NB4 (cell line): ENCODE results near the gene CDK14.

Source experiments
- DNase-seq: peaks from one replicate; pipeline ENCODE4 v3.0.0; 2010; ENCODE audit warnings: low read depth
- H3K4me3 ChIP-seq: one replicate; pipeline ENCODE4 v1.5.1; 2011; ENCODE audit warnings: mild to moderate bottlenecking, low read depth, low read length, moderate library complexity
- CTCF ChIP-seq: IDR thresholded peaks from one replicate; pipeline ENCODE4 v1.5.1; 2012; ENCODE audit warnings: low read depth, low read length
- MAX ChIP-seq: IDR thresholded peaks from 2 replicates; pipeline ENCODE4 v1.6.1; 2011; ENCODE audit warnings: low read depth, low read length
- MYC ChIP-seq: IDR thresholded peaks from 2 replicates; pipeline ENCODE4 v1.6.1; 2011; ENCODE audit warnings: low read depth, low read length
- POLR2A ChIP-seq: IDR thresholded peaks from 2 replicates; pipeline ENCODE4 v1.6.1; 2011; ENCODE audit warnings: mild to moderate bottlenecking; ENCODE audit not compliant: insufficient read length; ENCODE audit errors: extremely low read depth

CDK14 gene

GRCh38 chr7:90579181-90579688 is 16.9 kb upstream of the CDK14 start:
- TF ChIP-seq MAX, result no peak
- TF ChIP-seq MYC, result no peak
- no peak for TF ChIP-seq POLR2A
- TF ChIP-seq CTCF, result no peak
- no peak overlapping the region for H3K4me3 ChIP-seq
- peak; percentile 30 for DNase-seq

GRCh38 chr7:90580051-90580450 is 16.1 kb upstream of the CDK14 start:
- no peak for TF ChIP-seq MYC
- TF ChIP-seq MAX, result no peak
- no peak for TF ChIP-seq CTCF
- no peak for TF ChIP-seq POLR2A
- no peak overlapping the region for H3K4me3 ChIP-seq
- DNase-seq, result no peak

GRCh38 chr7:90582164-90582563 is 14.0 kb upstream of the CDK14 start:
- no peak for TF ChIP-seq MYC
- TF ChIP-seq CTCF, result no peak
- no peak for TF ChIP-seq MAX
- no peak for TF ChIP-seq POLR2A
- no peak overlapping the region for H3K4me3 ChIP-seq
- DNase-seq, result no peak

- TF ChIP-seq MAX (no peak), MYC (no peak), CTCF (no peak), POLR2A (no peak)
- no peak for DNase-seq
- no peak overlapping the region for H3K4me3 ChIP-seq
These were observed 11.7 kb upstream of the CDK14 start for GRCh38 chr7:90584378-90584777.

- no peak for DNase-seq
- H3K4me3 ChIP-seq, result no peak overlapping the region
- TF ChIP-seq POLR2A (no peak), MAX (no peak), MYC (no peak), CTCF (no peak)
These were observed 10.0 kb upstream of the CDK14 start for GRCh38 chr7:90586091-90586490.

GRCh38 chr7:90587766-90588165 is 8.4 kb upstream of the CDK14 start:
- DNase-seq, result no peak
- TF ChIP-seq MYC, result no peak
- H3K4me3 ChIP-seq, result no peak overlapping the region
